Globus pallidus (tissue), 1 donor: Measurements from ENCODE around the gene FADS1.

Experiments
- DNase-seq: peaks from one replicate; pipeline ENCODE4 v3.0.0-alpha.2; 2015; ENCODE audit warnings: low spot score

Gene FADS1

DNA sequence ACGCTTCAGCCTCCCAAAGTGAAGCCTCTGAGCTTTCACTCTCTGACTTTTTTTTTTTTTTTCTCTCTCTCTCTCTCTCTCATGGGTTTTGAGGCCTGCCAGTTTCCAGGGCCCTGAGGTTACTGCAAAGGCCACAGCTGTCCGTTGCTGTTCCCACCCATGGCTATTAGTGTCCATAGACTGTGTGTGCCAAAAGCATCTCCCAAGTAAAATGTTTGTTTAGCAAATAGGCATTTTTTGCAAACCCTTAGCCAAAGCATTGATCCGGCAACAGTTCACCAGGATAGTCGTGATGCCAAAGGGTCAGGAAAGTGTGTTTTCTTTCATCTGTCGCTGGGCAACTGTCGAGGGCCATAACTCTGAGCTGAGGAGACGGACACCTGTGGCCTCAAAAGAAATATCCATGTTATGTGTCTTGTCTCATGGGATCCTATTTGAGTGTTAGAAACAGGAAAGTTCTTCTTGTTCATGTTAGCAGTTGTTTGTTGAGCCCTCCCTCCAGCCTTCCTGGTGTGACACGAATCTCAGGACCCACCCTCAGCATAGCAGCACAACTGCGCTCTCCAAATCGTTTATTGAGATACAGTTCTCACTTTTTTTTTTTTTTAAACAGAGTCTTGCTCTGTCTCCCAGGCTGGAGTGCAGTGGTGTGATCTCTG is 29.7 kb upstream of the FADS1 start:
- DNase-seq = no peak

DNA sequence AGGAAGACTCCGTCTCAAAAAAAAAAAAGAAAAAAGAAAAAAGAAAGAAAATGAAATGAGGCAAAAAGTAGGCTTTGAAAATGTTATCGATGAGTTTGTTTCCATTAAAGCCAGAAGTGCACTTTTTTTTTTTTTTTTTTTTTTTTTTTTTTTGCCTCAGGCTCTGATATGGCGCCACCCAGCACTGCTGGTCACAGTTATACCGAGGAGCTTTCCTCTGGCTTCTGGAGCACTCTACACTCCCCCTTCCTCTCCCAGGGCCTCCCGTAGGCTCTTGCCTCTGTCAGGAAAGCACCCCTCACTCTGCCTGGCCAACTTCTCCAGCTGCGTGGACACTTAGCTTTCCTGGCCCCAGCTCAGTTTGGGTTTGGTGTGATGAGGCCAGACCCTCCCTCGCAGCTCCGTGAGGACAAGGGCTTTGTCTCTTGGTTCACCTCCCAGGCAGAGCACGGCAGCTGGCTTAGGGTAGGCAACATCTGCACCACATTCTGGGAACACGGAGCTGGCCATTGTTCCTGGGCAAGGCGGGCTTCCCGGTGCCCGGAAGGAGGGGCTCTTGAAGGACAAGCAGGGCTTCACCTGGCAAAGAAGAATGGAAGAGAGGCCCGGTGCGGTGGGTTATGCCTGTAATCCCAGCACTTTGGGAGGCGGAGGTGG is 28.2 kb upstream of the FADS1 start:
- no peak for DNase-seq

DNA sequence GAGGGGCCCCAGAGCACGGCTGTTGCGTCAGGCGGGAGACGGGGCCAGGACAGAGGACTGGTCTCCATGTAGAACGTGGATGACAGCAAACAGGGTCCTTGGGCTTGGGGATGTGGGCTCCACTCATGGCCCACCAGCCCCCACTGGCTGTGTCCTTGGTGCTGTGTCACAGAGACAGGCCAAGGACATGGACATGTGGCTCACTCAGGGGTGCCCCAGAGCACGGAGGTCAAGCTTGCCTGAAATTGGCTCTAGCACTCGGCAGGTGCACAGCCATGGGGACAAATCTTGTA is 25.7 kb upstream of the FADS1 start:
- DNase-seq = no peak

DNA sequence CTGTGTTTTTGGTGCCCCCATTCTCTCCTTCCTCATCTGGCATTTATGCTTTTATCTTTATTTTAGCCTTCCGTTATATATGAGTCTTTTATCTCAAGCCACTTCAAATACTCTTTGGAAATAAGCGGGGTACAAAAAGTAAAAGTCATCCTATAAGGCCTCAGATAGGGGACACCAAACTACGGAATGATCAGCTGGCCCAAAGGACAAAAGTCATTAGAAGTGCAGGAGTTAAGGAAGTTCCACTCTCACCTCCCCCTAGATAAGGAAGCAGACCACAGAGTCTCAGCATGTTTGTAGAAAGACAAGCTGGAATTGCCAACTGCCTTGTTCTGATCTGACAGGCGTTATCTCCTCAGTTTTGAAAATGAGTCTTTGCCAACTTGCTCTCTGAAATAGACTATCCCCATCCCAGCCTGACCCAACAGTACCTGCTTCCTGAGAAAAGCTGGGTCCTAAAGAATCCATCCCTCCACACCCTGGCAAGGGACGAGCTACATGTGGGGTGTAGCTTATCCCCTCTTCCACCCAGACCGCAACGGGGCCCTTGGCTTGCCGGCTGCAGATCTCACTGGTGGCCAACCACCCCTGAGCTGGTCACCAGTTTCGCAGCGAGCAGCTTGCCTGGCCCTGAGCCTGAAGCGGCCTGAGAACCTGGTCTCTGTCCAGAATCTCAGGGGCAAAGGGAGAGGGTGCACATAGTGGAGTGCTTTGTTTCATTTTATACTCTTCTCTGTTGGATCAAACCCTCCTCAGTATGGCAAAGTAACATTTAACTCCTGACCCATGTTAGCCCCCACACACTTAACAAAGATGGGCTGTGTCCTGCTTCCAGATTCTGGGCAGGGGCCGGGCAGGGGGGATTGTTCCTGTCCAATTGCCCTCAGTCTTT is 25.1 kb upstream of the FADS1 start:
- DNase-seq = peak; percentile 59

DNA sequence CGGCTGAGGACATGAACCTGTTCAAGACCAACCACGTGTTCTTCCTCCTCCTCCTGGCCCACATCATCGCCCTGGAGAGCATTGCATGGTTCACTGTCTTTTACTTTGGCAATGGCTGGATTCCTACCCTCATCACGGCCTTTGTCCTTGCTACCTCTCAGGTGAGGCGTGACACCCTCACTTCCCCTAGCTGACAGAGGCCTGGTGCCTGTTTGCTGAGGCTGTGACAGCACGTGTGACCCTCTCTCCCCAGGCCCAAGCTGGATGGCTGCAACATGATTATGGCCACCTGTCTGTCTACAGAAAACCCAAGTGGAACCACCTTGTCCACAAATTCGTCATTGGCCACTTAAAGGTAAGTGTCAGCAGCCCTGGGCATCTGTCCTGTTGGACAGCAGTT is 23.6 kb upstream of the FADS1 start:
- DNase-seq = no peak

DNA sequence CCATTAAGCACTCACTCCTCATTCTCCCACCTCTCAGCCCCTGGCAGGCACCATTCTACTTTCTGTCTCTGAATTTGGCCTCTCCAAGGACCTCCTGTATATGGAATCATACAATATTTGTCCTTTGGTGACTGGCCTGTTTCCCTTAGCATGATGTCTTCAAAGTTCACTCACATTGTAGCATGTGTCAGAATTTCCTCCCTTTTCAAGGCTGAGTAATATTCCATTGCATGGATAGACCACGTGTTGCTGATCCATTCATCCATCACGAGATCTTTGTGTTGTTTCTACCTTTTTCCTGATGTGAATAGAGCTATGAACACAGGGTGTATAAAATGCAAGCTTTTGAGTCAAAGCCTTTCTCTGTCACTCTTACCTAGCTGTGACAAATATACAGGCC is 22.9 kb upstream of the FADS1 start:
- no peak for DNase-seq

DNA sequence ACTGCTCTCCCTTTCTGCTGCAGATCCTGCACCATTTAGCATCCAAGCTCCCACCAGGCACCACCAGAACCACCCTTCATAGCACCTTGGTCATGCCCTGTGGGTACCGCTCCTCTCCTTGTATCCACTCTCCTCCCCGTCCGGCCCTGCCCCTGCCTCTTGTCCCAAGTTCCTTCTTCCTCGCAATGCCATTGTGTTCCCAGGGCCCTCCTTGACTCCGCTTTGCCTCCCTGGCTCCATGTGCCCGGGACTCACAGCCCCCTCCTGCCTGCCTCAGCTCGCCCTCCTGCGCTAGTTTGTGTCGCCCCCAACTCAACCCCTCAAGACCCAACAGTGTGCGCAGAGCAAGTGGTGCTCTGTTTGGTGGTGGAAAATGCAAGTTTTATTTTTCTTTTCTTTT is 22.1 kb upstream of the FADS1 start:
- DNase-seq = no peak

DNA sequence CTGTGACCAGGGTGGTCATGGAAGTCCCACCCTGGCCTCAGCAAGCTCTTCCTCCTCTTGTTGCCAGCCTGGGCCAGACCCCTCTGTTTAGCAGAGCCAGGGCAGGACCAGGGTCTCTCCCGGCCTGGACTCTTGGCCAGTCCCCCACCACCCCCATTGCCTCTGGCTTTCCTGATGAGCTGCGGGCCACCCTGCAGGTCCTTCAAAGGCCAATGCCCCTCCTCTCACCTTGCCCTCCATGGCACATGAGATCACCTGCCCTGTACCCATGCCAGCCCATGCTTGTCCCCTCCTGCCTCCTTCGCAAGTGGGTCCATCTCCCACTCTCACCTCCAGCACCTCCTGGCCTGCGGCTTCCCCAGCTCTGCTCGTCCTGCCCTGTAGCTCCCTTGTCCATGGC is 21.7 kb upstream of the FADS1 start:
- no peak for DNase-seq

DNA sequence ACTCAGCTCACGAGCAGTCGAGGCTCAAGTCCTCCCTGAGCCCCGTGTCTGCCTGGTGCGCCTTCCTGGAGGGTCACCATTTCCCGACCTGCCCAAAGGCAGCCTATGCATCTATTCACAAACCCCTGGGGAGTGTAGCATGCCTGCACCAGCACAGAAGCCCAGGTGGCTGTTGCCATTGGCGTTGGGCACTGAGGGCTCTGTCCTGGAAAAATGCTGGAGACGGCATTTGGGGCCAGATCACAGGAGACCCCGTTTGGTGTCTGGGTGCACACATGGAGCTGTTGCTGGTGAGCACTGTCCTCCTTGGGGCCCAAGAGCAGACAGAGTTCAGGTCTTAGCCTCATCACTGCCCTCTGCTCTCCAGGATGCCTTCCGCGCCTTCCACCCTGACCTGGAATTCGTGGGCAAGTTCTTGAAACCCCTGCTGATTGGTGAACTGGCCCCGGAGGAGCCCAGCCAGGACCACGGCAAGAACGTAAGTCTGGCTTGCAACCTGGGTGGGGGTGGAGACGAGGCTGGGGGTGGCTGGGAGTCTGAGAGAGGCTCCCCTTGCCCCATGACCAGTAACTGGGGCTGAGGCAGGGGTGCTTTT is 20.7 kb upstream of the FADS1 start:
- DNase-seq = no peak

DNA sequence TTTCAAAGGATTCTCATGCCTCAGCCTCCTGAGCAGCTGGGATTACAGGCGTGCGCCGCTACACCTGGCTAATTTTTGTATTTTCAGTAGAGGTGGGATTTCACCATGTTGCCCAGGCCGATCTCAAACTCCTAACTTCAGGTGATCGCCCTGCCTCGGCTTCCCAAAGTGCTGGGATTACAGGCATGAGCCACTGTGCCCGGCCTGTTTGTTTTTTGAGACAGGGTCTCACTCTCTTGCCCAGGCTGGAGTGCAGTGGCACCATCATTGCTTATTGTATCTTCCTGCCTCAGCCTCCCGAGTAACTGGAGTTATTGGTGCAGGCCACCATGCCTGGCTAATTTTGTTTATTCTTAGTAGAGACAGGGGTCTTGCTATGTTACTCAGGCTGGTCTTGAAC is 19.4 kb upstream of the FADS1 start:
- DNase-seq = no peak

DNA sequence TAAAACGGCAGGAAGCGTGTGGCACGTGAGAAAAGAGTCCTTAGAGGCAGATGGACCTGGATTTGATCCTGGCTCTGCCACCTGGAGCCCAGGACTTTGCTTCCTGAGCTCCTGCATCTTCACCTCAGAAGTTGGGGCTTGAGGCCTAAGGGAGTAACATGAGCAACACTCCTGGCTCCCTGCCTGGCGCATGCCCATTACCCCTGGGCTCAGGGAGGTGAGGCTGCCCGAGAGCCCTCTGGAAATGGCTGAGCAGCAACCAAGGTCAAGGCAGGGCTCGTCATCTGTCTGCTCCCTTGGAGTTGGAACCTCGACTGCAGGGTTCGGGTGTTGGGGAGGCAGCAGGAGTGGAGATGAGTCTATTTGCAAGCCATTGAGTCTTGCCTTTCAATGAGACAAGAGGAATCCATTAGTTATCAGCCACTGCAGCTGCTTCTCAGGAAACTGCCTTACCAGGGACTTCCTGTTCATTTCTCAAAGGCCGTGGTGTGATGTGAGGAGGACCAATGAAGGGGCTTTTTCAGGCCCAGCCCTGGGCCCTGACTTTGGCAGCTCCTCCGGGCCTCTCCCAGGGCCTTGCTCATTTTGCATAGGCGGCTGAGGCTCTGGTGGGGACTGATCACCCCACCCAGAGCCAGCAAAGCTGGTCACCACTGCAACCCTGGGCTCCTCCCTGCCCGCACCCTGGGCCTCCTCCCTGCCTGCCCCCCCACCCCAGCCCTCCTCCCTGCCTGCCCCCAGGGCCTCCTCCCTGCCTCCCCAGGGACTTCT is 17.7 kb upstream of the FADS1 start:
- DNase-seq = no peak

DNA sequence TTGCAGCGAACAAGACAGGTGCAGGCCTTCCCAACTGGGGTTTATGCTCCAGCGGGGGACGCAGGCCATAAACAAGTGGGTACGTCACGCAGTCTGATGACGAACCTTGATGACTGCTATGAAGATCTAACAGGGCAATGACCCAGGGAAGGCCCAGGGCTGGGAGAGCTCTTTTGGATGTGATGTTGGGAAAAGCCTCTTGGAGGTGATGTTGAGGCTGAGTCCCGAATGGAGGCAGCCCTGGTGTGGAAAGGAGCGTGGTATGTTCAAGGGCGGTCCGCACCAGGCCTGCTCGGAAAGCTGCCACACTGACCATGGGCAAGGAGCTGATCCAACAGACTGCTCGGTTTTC is 17.1 kb upstream of the FADS1 start:
- no peak for DNase-seq

DNA sequence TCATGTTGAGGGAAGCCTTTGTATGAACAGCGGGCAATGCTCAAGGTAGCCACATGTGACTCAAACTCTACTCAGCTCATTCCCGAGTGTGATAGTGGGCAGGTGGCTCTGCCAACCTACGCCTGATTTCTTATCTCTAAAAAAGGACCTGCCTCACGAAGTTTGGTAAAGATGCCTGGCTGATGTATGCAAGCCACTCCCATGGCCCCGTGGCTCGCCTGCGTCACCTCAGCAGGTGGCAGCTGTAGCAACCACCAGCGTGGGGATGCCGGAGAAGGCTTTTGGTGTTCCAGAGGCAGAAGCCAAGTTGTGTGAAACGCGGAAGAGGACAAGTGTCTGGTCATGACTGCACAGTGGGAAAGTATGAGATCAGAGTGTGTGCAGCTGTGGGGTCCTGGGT is 16.7 kb upstream of the FADS1 start:
- no peak for DNase-seq

DNA sequence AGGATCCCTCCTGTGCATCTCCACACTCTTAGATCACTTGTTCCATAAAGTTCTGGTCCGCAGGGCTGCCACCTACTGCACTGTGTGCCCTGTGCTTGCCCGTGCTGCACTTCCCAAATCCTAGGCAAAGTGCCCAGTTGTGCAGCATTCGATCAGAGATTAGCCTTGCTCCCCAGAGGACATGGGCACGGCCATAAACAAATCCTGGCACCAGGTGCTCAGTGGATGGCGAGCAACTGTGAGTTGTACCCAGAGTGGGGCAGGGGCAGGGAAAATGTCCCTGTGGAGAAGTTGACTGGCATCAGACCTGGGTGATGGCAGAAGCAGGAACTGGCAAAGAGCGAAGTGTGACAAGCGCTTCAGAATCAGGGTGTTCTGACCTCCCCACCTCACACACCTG is 16.0 kb upstream of the FADS1 start:
- no peak for DNase-seq

DNA sequence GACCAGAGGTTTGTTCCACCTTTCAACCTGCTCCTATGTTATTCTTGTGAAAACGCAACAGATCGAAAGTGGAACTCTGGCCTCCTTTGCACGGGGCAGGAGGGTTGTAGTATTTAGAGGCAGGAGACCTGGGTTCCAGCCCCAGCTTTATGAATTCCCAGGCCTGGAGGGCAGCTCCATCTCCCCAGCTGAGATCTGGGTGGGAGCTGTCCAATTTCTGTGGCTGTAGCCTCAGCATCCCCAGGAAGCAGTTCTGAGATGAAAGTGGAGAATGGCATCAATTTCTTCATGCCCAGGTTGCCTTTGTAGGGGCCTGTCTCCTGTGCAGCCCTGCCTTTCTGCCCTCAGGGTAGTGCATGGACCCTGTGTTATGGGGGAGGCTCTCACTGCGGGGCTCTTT is 15.4 kb upstream of the FADS1 start:
- no peak for DNase-seq

DNA sequence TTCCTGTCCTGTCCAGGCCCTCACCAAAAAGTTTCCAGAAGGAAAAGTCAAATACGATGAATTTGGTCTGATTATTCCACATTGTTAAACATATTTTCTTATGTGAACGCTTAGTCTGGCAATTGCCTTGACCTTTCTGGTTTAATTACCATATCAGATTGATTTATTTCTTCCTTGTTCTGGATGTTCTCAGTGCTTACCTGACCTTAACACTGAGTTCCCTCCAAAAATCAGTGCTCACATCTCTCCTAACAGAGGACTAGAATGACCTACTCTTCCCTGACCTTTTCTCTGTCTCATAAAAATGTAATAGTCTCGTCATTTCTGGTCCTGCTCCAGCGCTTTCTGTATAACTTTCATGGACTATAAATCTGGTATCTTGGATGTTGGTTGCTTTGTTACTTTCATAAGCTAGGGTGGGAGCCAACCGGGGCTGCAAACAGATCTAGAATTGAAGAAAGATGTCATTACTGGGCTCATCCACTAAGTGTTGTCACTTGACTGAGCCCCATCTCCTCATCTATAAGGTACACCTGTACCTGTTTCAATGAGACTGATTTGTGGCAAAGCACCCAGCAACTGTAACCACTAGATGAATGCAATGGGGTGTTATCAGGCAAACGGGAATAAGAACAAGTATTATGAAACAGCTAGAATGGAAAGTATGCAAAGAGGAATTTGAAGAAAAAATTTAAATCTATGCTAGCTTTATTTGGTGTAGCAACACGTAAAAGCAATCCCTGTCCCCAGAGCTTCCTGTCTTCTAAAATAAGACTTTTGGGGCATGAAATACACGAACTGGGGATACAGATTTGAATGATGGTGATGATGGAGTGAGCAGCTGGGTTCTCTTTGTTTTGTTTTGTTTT is 13.7 kb upstream of the FADS1 start:
- DNase-seq = no peak

DNA sequence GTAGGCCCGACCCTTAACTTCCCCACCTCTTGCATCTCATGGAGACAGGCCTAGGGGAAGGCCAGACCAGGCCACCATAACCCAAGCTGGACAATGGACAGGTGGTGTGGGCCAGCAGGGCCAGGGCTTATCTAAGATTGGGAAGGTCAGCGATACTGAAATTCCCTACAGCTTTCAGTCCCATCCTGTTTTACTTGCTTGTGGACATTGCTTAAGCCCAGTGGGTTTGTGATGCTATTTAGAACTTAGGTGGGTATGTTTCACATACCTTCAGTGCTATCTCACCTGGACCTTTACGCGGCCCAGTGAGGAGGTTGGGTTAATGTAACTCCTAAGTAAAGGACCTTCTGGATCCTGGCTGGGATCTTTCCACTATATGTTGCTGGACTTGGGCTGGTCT is 13.0 kb upstream of the FADS1 start:
- DNase-seq = no peak

DNA sequence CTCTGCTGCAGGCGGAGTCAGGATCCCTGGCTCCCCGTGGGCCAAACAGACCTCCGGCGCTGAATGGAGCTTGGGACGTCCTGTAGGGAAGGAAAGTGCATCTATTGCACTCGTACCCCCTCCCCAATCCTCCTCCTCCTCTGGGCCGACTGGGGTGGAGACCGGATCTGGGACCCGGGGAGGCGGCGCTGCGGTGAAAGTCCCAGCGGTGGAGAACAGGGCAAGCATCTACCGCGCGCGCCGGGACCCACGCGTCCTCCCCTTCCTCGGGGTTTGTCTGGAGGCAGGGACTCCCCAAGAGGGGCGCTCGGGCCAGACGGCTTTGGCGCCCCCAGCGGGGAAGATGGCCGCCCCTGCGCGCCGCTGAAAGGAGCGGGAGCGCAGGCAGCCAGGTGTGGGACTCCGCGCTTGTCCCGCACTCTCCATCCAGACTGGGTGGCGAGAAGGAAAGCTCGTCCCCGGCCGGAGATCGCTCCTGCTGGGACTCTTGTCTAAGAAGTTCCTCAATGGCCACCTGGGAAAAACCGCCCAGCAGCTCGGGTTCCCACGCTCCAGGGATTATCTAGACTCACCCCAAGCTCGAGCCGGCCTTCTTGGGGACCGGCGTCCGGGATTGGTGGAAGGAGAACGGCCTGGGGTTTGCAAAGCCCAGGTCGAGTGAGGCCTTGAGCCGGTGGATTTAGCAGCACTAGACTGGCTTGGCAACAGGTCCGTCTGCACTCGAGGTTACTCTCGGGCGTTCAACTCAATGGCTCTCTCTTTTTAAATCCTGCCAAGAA is 12.0 kb upstream of the FADS1 start:
- peak; percentile 30 for DNase-seq

DNA sequence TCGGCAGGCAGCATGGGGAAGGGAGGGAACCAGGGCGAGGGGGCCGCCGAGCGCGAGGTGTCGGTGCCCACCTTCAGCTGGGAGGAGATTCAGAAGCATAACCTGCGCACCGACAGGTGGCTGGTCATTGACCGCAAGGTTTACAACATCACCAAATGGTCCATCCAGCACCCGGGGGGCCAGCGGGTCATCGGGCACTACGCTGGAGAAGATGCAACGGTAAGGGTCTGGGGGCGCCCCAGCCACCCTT is 11.5 kb upstream of the FADS1 start:
- DNase-seq = no peak

DNA sequence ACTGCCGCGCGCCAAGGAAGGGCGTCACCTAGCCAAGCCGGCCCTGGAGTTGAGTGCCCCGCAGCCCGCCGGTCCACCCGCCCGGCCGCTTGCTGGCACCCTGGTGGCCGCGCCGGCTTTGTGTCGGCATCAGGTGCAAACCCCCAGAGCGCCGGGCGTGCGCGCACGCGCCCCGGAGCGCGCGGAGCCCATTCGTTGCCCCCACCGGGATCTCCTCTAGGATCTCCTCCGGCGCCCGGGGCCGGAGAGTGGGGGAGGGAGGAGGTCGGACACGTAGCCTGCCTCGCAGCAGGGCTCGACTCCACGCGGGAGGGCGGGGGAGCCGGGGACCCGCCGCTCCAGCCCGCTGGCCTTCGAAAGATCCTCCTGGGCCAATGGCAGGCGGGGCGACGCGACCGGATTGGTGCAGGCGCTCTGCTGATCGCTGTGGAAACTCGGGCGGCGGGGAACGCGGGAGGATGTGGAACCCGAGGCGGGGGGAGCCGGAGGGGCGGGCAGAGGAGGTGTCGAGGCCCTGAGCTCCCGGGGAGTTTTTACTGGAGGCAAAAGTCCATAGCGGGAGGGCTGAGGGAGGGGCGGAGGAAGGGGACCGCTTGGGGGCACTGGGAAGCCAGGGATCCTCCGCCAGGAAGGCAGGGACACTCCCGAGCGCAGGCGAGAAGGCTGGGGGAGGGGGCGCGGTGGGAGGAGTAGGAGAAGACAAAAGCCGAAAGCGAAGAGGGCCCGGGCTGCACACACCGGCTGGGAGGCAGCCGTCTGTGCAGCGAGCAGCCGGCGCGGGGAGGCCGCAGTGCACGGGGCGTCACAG is 11.0 kb upstream of the FADS1 start, which contains the start of gene FADS2:
Gene FADS2 (plus strand): TSS at position 730 of the 808 bp plus-strand sequence. CDS start 91 bp downstream, outside the sequence.
- DNase-seq = peak; percentile 94
